ENCODE data around the gene C1QA. TPM values are rescaled to one million over a fixed set of nuclear protein-coding genes. Genes with fewer than 3 reads are reported as not detected.

Gene C1QA, protein sequence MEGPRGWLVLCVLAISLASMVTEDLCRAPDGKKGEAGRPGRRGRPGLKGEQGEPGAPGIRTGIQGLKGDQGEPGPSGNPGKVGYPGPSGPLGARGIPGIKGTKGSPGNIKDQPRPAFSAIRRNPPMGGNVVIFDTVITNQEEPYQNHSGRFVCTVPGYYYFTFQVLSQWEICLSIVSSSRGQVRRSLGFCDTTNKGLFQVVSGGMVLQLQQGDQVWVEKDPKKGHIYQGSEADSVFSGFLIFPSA
- total RNA-seq (ENCODE audit: low replicate concordance), result not detected in 2 replicates

- H3K4me3 ChIP-seq (ENCODE audit: low read depth, low read length), result no peak within 1 kb of the TSS
- no peak for TF ChIP-seq CTCF (IDR thresholded peaks at IDR 0.05; ENCODE audit: insufficient read depth, low read length)
- DNase-seq (ENCODE audit: low read depth), result no peak
Observed at GRCh38 chr1:22636353-22636752, at the start of gene C1QA. TSS of gene C1QA (plus strand) at chr1:22636628. CDS start at chr1:22637617, 989 bp downstream.

DNA sequence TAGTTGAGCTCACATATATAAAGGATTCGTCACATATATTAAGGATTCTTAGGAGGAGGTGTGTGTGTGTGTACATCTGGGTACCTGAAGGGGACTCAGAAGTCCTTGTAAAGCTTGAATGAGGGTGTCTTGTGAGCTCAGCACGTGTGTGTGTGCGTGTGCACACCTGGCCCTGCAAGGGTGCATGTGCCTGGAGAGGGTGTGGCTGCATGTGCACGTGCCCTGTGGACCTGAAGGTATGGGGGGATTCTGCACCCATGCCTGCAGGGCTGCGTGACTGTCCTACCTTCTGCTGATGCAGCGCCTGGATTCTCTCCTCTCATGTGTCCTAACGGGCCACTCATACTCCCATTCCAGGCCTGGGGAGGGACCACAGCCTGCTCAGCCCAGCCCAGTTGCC, 49.2 kb upstream of the C1QA start:
- no peak for DNase-seq (ENCODE audit: low read depth)
- TF ChIP-seq CTCF (IDR thresholded peaks at IDR 0.05; ENCODE audit: insufficient read depth, low read length), result no peak
- no peak overlapping the region for H3K4me3 ChIP-seq (ENCODE audit: low read depth, low read length)

DNA sequence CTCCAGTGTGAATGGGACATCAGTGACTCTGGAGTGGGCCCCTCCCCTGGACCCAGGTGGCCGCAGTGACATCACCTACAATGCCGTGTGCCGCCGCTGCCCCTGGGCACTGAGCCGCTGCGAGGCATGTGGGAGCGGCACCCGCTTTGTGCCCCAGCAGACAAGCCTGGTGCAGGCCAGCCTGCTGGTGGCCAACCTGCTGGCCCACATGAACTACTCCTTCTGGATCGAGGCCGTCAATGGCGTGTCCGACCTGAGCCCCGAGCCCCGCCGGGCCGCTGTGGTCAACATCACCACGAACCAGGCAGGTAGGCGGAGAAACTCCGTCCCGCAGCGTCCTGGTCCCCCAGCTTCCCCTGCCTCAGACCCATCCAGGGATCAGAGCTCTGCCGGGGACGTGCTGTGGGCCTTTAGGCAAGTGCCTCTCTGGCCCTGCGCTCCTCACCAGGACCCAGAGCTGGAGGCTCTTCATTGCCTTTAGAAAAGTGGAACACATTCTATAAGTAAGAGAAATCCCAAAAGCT, 47.5 kb upstream of the C1QA start:
- H3K4me3 ChIP-seq (ENCODE audit: low read depth, low read length), result no peak overlapping the region
- no peak for TF ChIP-seq CTCF (IDR thresholded peaks at IDR 0.05; ENCODE audit: insufficient read depth, low read length)
- DNase-seq (ENCODE audit: low read depth), result no peak

GRCh38 chr1:22591576-22591975, 44.9 kb upstream of the C1QA start:
- no peak for DNase-seq (ENCODE audit: low read depth)
- H3K4me3 ChIP-seq (ENCODE audit: low read depth, low read length), result no peak overlapping the region
- no peak for TF ChIP-seq CTCF (IDR thresholded peaks at IDR 0.05; ENCODE audit: insufficient read depth, low read length)

DNA sequence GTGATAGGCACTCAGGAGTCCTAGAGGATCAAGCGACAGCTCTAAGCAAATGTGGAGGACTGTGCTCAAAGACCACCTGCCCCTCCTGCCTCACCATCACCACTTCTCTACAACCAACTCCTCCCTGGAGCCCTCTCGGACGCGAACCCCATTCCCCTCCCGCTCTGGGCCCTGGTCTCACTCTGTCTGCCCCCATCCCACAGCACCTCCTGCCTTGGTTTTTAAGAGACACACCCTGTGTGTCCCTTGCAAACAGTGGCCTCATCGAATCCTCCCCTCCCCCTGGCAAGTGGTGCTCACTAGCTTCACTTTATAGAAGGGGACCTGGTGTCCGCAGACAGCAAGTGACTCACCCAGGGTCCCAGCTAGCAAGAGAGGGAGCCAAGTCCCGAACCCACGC, 44.4 kb upstream of the C1QA start:
- no peak for DNase-seq (ENCODE audit: low read depth)
- no peak overlapping the region for H3K4me3 ChIP-seq (ENCODE audit: low read depth, low read length)
- TF ChIP-seq CTCF (IDR thresholded peaks at IDR 0.05; ENCODE audit: insufficient read depth, low read length), result no peak

DNA sequence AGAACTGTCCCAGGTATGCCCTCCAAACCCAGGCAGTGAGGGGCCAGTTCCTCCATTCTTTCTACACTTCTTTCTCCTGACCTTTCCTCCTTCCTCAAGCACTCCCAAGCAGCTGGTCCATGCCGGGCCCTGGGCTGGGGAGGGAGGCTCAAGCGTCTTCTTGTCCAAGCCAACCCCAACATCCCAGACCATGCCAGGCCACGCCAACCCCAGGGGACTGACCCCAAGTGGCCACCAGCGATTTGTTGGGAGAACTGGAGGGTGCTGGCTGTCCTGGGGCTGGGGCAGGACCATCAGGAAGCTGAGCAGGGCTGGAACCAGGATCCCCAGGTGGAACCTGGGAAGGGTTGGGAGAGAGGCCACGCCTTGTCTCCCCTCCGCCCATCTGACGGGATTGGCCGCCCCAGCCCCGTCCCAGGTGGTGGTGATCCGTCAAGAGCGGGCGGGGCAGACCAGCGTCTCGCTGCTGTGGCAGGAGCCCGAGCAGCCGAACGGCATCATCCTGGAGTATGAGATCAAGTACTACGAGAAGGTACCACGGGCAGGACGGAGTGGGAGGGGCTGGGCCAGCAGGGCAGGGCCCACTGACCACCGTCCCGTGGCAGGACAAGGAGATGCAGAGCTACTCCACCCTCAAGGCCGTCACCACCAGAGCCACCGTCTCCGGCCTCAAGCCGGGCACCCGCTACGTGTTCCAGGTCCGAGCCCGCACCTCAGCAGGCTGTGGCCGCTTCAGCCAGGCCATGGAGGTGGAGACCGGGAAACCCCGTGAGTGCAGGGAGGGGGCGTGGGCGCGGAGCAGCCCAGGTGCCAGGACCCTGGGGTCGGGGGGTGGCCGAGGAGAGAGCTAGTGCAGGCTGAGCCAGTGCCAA, 43.3 kb upstream of the C1QA start:
- no peak for TF ChIP-seq CTCF (IDR thresholded peaks at IDR 0.05; ENCODE audit: insufficient read depth, low read length)
- no peak for DNase-seq (ENCODE audit: low read depth)

More for the DNA sequence above, 43.3 kb upstream of the C1QA start:
- no peak overlapping the region for H3K4me3 ChIP-seq (ENCODE audit: low read depth, low read length)
